Liver (tissue), 9 donors: ENCODE results near the gene XK. TPM values are rescaled to one million over a fixed set of nuclear protein-coding genes. Genes with fewer than 3 reads are reported as not detected.

ENCODE experiments used
- DNase-seq: peaks from one replicate; pipeline ENCODE4 v3.0.0-alpha.2; 2017; ENCODE audit warnings: low spot score
- H3K27ac ChIP-seq, 2 donors: one replicate each; pipeline ENCODE4 v1.7.0; 2013; ENCODE audit warnings: inconsistent platforms in 2 of 2, low read length in 2 of 2, control low read depth in 1 of 2, low read depth in 1 of 2, mild to moderate bottlenecking in 1 of 2
- H3K27me3 ChIP-seq, 4 donors: one replicate each; pipeline versions ENCODE4 v1.6.1 to v1.7.0; 2013; ENCODE audit warnings: low read length in 3 of 4, inconsistent platforms in 1 of 4, mild to moderate bottlenecking in 1 of 4, moderate library complexity in 1 of 4; ENCODE audit not compliant: control insufficient read depth in 4 of 4, insufficient read depth in 4 of 4
- H3K36me3 ChIP-seq, 4 donors: one replicate each; pipeline versions ENCODE4 v1.6.1 to v1.7.0; 2013; ENCODE audit warnings: low read length in 3 of 4, mild to moderate bottlenecking in 3 of 4, low read depth in 1 of 4, moderate library complexity in 1 of 4; ENCODE audit not compliant: control insufficient read depth in 4 of 4, insufficient read depth in 3 of 4
- H3K4me1 ChIP-seq, 4 donors: one replicate each; pipeline versions ENCODE4 v1.6.1 to v1.7.0; 2013; ENCODE audit warnings: low read length in 3 of 4, mild to moderate bottlenecking in 3 of 4, moderate library complexity in 1 of 4; ENCODE audit not compliant: control insufficient read depth in 4 of 4, insufficient read depth in 4 of 4
- H3K4me3 ChIP-seq, 3 donors: one replicate each; pipeline versions ENCODE4 v1.6.1 to v1.7.0; 2013; ENCODE audit warnings: low read length in 3 of 3, control low read depth in 1 of 3, low read depth in 1 of 3, mild to moderate bottlenecking in 1 of 3
- H3K9ac ChIP-seq, 2 donors: one replicate each; pipeline ENCODE4 v1.7.0; 2013; ENCODE audit warnings: low read length in 2 of 2, mild to moderate bottlenecking in 2 of 2, moderate library complexity in 2 of 2, control low read depth in 1 of 2, low read depth in 1 of 2
- H3K9me3 ChIP-seq, 4 donors: one replicate each; pipeline versions ENCODE4 v1.6.1 to v1.7.0; 2013; ENCODE audit warnings: low read length in 3 of 4; ENCODE audit not compliant: control insufficient read depth in 4 of 4
- EGR1 ChIP-seq, 2 donors: IDR thresholded peaks; 2 replicates each; pipeline ENCODE4 v1.6.1; 2016 to 2018; ENCODE audit warnings: antibody characterized with exemption in 2 of 2, low read depth in 2 of 2
- FOXA1 ChIP-seq: IDR thresholded peaks from 2 replicates; pipeline ENCODE4 v1.6.1; 2016; ENCODE audit warnings: antibody characterized with exemption
- FOXA2 ChIP-seq: IDR thresholded peaks from 2 replicates; pipeline ENCODE4 v1.6.1; 2016; ENCODE audit warnings: antibody characterized with exemption
- GABPA ChIP-seq, 2 donors: IDR thresholded peaks in 1 of 2; conservative IDR thresholded peaks in 1 of 2; 2 replicates each; pipeline ENCODE4 v1.6.1; 2016; ENCODE audit warnings: antibody characterized with exemption in 2 of 2, mild to moderate bottlenecking in 1 of 2, moderate library complexity in 1 of 2
- HNF4A ChIP-seq, 2 donors: conservative IDR thresholded peaks; 2 replicates each; pipeline ENCODE4 v1.6.1; 2016; ENCODE audit warnings: antibody characterized with exemption in 2 of 2, mild to moderate bottlenecking in 2 of 2
- HNF4G ChIP-seq: IDR thresholded peaks from 2 replicates; pipeline ENCODE4 v1.6.1; 2016; ENCODE audit warnings: antibody characterized with exemption
- JUND ChIP-seq, 2 donors: IDR thresholded peaks; 2 replicates each; pipeline ENCODE4 v1.6.1; 2016; ENCODE audit warnings: antibody characterized with exemption in 2 of 2
- NR2F2 ChIP-seq: IDR thresholded peaks from 2 replicates; pipeline ENCODE4 v1.6.1; 2016; ENCODE audit warnings: antibody characterized with exemption
- RAD21 ChIP-seq, 2 donors: IDR thresholded peaks; 2 replicates each; pipeline ENCODE4 v1.6.1; 2016; ENCODE audit warnings: antibody characterized with exemption in 2 of 2, mild to moderate bottlenecking in 2 of 2
- RXRA ChIP-seq, 2 donors: IDR thresholded peaks; 2 replicates each; pipeline ENCODE4 v1.6.1; 2017 to 2018; ENCODE audit warnings: antibody characterized with exemption in 2 of 2, mild to moderate bottlenecking in 1 of 2
- SP1 ChIP-seq: IDR thresholded peaks from 2 replicates; pipeline ENCODE4 v1.6.1; 2018; ENCODE audit warnings: antibody characterized with exemption, mild to moderate bottlenecking
- TAF1 ChIP-seq: conservative IDR thresholded peaks from 2 replicates; pipeline ENCODE4 v1.6.1; 2016; ENCODE audit warnings: antibody characterized with exemption, mild to moderate bottlenecking
- YY1 ChIP-seq: IDR thresholded peaks from 2 replicates; pipeline ENCODE4 v1.6.1; 2016; ENCODE audit warnings: antibody characterized with exemption, mild to moderate bottlenecking
- WGBS: extraction: QIAGEN DNeasy Blood & Tissue Kit; methylation state at CpG from one replicate; pipeline ENCODE4 v1.1.7; 2013; 5-methylcytosine and 5-hydroxymethylcytosine counted together
- polyA plus RNA-seq, 2 donors: library from polyadenylated mRNA; stranded (reverse) in 1 of 2; unstranded in 1 of 2; fragments of 200-250 nt in 1 of 2; fragments of >200 nt in 1 of 2; fragmentation: Nextera tagmentation in 1 of 2; extraction: Ambion mirVana in 1 of 2; gene quantifications; one replicate each; pipeline versions ENCODE4 v1.2.1 to v1.2.3, GENCODE V29; 2013 to 2015
- total RNA-seq, 2 donors: library from RNA; depleted of rRNA; stranded (reverse); fragments of >200 nt; gene quantifications; one replicate each; pipeline ENCODE4 v1.2.3, GENCODE V29; 2014
- TF ChIP-seq, protein P1 (sequence below): IDR thresholded peaks from 2 replicates; pipeline ENCODE4 v1.6.1; 2016; ENCODE audit warnings: antibody characterized with exemption, mild to moderate bottlenecking
- TF ChIP-seq, protein P2 (sequence below): fragments of 150-350 bp; IDR thresholded peaks from 2 replicates; pipeline ENCODE4 v1.5.1; 2017; ENCODE audit warnings: improper control_type of control experiment, low read depth, low read length; ENCODE audit not compliant: missing input control
- TF ChIP-seq, protein P3 (sequence below): IDR thresholded peaks from 2 replicates; pipeline ENCODE4 v1.6.1; 2016; ENCODE audit warnings: antibody characterized with exemption
- TF ChIP-seq, protein P4 (sequence below): IDR thresholded peaks from 2 replicates; pipeline ENCODE4 v1.6.1; 2016; ENCODE audit warnings: antibody characterized with exemption
- TF ChIP-seq, protein P5 (sequence below): IDR thresholded peaks from 2 replicates; pipeline ENCODE4 v1.6.1; 2016; ENCODE audit warnings: antibody characterized with exemption
- donor health status: healthy.
- donor health status: healthy.
- donor health status: healthy.
- donor health status: healthy.
- donor health status: healthy.

Gene XK
- total and polyA plus RNA-seq, 4 donors: 0.83 to 68.4 (median 2.0) TPM

DNA sequence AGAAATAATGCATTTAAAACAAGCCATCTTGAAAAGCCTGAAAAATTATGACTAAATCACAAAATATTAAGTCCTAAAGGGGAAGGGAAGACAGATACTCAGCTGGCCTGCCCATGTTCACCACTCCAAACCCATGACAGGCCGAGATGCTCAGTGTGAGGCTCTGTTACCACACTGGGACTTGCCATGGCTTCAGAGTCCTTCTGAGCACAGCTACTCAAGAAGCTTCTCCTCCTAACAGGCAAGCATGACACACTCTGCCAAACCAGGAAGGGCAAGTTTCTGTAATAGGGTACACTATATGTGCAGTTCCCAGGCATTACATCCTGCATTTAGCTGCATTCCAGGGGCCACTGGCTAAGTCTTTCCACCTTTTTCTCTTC is 60.2 kb downstream of the XK start:
- no peak overlapping the region for H3K4me3 ChIP-seq
- H3K9me3 ChIP-seq: no peaks in the 10 kb centered on the region
- no peak for DNase-seq
- H3K4me1 ChIP-seq: peaks cover 0 to 2% (median 0%) of the 10 kb centered on the region in 4 donors
- H3K27me3 ChIP-seq: no peaks in the 10 kb centered on the region
- no peak for TF ChIP-seq RXRA (IDR thresholded peaks at IDR 0.05)
- TF ChIP-seq GABPA (IDR thresholded peaks at IDR 0.05 in 1 of 2, conservative IDR thresholded peaks at IDR 0.05 in 1 of 2): no peak
- no peak for TF ChIP-seq SP1
- TF ChIP-seq YY1: no peak
- TF ChIP-seq, protein P1, sequence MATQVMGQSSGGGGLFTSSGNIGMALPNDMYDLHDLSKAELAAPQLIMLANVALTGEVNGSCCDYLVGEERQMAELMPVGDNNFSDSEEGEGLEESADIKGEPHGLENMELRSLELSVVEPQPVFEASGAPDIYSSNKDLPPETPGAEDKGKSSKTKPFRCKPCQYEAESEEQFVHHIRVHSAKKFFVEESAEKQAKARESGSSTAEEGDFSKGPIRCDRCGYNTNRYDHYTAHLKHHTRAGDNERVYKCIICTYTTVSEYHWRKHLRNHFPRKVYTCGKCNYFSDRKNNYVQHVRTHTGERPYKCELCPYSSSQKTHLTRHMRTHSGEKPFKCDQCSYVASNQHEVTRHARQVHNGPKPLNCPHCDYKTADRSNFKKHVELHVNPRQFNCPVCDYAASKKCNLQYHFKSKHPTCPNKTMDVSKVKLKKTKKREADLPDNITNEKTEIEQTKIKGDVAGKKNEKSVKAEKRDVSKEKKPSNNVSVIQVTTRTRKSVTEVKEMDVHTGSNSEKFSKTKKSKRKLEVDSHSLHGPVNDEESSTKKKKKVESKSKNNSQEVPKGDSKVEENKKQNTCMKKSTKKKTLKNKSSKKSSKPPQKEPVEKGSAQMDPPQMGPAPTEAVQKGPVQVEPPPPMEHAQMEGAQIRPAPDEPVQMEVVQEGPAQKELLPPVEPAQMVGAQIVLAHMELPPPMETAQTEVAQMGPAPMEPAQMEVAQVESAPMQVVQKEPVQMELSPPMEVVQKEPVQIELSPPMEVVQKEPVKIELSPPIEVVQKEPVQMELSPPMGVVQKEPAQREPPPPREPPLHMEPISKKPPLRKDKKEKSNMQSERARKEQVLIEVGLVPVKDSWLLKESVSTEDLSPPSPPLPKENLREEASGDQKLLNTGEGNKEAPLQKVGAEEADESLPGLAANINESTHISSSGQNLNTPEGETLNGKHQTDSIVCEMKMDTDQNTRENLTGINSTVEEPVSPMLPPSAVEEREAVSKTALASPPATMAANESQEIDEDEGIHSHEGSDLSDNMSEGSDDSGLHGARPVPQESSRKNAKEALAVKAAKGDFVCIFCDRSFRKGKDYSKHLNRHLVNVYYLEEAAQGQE: no peak
- TF ChIP-seq FOXA2: no peak
- TF ChIP-seq TAF1: no peak
- TF ChIP-seq, protein P2, sequence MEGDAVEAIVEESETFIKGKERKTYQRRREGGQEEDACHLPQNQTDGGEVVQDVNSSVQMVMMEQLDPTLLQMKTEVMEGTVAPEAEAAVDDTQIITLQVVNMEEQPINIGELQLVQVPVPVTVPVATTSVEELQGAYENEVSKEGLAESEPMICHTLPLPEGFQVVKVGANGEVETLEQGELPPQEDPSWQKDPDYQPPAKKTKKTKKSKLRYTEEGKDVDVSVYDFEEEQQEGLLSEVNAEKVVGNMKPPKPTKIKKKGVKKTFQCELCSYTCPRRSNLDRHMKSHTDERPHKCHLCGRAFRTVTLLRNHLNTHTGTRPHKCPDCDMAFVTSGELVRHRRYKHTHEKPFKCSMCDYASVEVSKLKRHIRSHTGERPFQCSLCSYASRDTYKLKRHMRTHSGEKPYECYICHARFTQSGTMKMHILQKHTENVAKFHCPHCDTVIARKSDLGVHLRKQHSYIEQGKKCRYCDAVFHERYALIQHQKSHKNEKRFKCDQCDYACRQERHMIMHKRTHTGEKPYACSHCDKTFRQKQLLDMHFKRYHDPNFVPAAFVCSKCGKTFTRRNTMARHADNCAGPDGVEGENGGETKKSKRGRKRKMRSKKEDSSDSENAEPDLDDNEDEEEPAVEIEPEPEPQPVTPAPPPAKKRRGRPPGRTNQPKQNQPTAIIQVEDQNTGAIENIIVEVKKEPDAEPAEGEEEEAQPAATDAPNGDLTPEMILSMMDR: no peak
- TF ChIP-seq JUND (IDR thresholded peaks at IDR 0.05): no peak
- no peak for TF ChIP-seq RAD21 (IDR thresholded peaks at IDR 0.05)
- no peak for TF ChIP-seq NR2F2
- TF ChIP-seq, protein P3, sequence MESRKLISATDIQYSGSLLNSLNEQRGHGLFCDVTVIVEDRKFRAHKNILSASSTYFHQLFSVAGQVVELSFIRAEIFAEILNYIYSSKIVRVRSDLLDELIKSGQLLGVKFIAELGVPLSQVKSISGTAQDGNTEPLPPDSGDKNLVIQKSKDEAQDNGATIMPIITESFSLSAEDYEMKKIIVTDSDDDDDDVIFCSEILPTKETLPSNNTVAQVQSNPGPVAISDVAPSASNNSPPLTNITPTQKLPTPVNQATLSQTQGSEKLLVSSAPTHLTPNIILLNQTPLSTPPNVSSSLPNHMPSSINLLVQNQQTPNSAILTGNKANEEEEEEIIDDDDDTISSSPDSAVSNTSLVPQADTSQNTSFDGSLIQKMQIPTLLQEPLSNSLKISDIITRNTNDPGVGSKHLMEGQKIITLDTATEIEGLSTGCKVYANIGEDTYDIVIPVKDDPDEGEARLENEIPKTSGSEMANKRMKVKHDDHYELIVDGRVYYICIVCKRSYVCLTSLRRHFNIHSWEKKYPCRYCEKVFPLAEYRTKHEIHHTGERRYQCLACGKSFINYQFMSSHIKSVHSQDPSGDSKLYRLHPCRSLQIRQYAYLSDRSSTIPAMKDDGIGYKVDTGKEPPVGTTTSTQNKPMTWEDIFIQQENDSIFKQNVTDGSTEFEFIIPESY: no peak
- no peak for TF ChIP-seq HNF4G
- TF ChIP-seq, protein P4, sequence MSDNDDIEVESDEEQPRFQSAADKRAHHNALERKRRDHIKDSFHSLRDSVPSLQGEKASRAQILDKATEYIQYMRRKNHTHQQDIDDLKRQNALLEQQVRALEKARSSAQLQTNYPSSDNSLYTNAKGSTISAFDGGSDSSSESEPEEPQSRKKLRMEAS: no peak
- TF ChIP-seq, protein P5, sequence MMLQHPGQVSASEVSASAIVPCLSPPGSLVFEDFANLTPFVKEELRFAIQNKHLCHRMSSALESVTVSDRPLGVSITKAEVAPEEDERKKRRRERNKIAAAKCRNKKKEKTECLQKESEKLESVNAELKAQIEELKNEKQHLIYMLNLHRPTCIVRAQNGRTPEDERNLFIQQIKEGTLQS: no peak
- no peak for TF ChIP-seq HNF4A (conservative IDR thresholded peaks at IDR 0.05)
- TF ChIP-seq FOXA1: no peak
- no peak for TF ChIP-seq EGR1 (IDR thresholded peaks at IDR 0.05; ENCODE audit: low read depth in 2 of 2)
- no peaks in the 10 kb centered on the region for H3K36me3 ChIP-seq
- H3K27ac ChIP-seq: peak overlapping the region in 1 of 2 donors; percentile 37
- H3K9ac ChIP-seq: no peak overlapping the region
- 77% methylated on average over 1 of the region's 1 CpG for WGBS
